GM23248 (cell line): ENCODE results near the gene MYLK.

Experiments used
- EZH2 ChIP-seq: fragments of 200-600 bp; sonication (generic); IDR thresholded peaks from 2 replicates; pipeline ENCODE4 v1.6.1; 2018; ENCODE audit warnings: antibody characterized with exemption, mild to moderate bottlenecking; ENCODE audit not compliant: insufficient read depth, poor library complexity, severe bottlenecking
- EZH2phosphoT487 ChIP-seq: fragments of 200-600 bp; sonication (generic); IDR thresholded peaks from 2 replicates; pipeline ENCODE4 v1.6.1; 2018; ENCODE audit warnings: antibody characterized with exemption, moderate library complexity, mild to moderate bottlenecking, low read depth; ENCODE audit not compliant: insufficient read depth

DNA sequence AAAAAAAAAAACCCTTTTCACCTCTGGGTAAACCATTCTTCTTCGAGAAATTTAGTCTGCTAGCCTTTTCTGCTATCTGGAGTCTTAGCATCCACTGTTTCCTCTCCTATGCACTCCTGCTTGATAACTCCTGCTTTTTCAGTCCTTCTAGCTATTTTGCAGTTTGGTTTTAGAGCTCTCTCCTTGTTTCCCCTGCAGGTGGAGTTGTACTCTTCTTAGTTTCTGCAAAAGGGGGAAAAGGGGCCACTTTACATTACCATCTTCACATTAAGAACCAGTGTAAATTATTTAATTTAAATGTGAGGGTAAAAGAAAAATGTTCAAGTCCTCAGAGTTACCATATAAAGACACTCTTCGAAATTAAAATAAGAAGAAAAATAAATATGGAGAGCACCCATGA is 23.6 kb upstream of the MYLK start:
- TF ChIP-seq EZH2, result no peak
- no peak for TF ChIP-seq EZH2phosphoT487
